ENCODE results near the gene ARID2.

Gene ARID2

GRCh38 chr12:45729233-45730083 lies at the start of gene ARID2:
Gene ARID2, plus strand, starts transcription at chr12:45729706. Its CDS starts 131 bp downstream, at chr12:45729837.
- DNase-seq = peak in 1 of 2 experiments; percentile 53

- DNase-seq = no peak
Observed at GRCh38 chr12:45680362-45680761, 49.1 kb upstream of the ARID2 start.

- no peak for DNase-seq
Observed at GRCh38 chr12:45681465-45681864, 48.0 kb upstream of the ARID2 start.

GRCh38 chr12:45685680-45686079 lies 43.8 kb upstream of the ARID2 start:
- no peak for DNase-seq

GRCh38 chr12:45687081-45688015 lies 42.2 kb upstream of the ARID2 start:
- no peak for DNase-seq

- DNase-seq = no peak
Observed at GRCh38 chr12:45688183-45688582, 41.3 kb upstream of the ARID2 start.

- DNase-seq = no peak
Observed at GRCh38 chr12:45695035-45695434, 34.5 kb upstream of the ARID2 start.

GRCh38 chr12:45695606-45696005 lies 33.9 kb upstream of the ARID2 start:
- no peak for DNase-seq

- DNase-seq = no peak
Observed at GRCh38 chr12:45696049-45696448, 33.5 kb upstream of the ARID2 start.

- no peak for DNase-seq
Observed at GRCh38 chr12:45697371-45697770, 32.1 kb upstream of the ARID2 start.

GRCh38 chr12:45701296-45701695 lies 28.2 kb upstream of the ARID2 start:
- DNase-seq = no peak

- no peak for DNase-seq
Observed at GRCh38 chr12:45703942-45704341, 25.6 kb upstream of the ARID2 start.

GRCh38 chr12:45704968-45705367 lies 24.5 kb upstream of the ARID2 start:
- no peak for DNase-seq

GRCh38 chr12:45705404-45705803 lies 24.1 kb upstream of the ARID2 start:
- no peak for DNase-seq

GRCh38 chr12:45707241-45707857 lies 22.2 kb upstream of the ARID2 start:
- DNase-seq = no peak

GRCh38 chr12:45708363-45708762 lies 21.1 kb upstream of the ARID2 start:
- no peak for DNase-seq

GRCh38 chr12:45708901-45709300 lies 20.6 kb upstream of the ARID2 start:
- no peak for DNase-seq

GRCh38 chr12:45712319-45712718 lies 17.2 kb upstream of the ARID2 start:
- DNase-seq = no peak

GRCh38 chr12:45713078-45713477 lies 16.4 kb upstream of the ARID2 start:
- no peak for DNase-seq

GRCh38 chr12:45718306-45718705 lies 11.2 kb upstream of the ARID2 start:
- no peak for DNase-seq

GRCh38 chr12:45720069-45720468 lies 9.4 kb upstream of the ARID2 start:
- DNase-seq = no peak

GRCh38 chr12:45721369-45721768 lies 8.1 kb upstream of the ARID2 start:
- DNase-seq = no peak

GRCh38 chr12:45721954-45722353 lies 7.6 kb upstream of the ARID2 start:
- no peak for DNase-seq

All from NCI-H187 (cell line).